H1 (cell line): Measurements from ENCODE around the gene FDPS. TPM values are rescaled to one million over a fixed set of nuclear protein-coding genes. Genes with fewer than 3 reads are reported as not detected.

ENCODE experiments used
- CTCF ChIA-PET: fragments of 300-600 bp; sonication (Branson Sonifier 250); formaldehyde crosslinking; loops from one replicate; lab custom pipeline; 2021; ENCODE audit not compliant: partially characterized antibody; lab: Charles Lee
- POLR2A ChIA-PET: fragments of 300-600 bp; sonication (Branson Sonifier 250); formaldehyde crosslinking; loops from one replicate; lab custom pipeline; 2021; ENCODE audit warnings: inconsistent platforms; ENCODE audit not compliant: partially characterized antibody; lab: Charles Lee
- DNase-seq, 2 experiments: peaks; one replicate each; pipeline versions ENCODE4 v3.0.0 to v3.0.0-alpha.2; 2010 to 2022; ENCODE audit warnings: low spot score in 2 of 2, low read depth in 1 of 2, mixed read lengths in 1 of 2
- FAIRE-seq: peaks from 2 replicates; lab custom pipeline; 2011; peaks lifted over from hg19 to GRCh38; lab: Jason Lieb, UNC
- H2AFZ ChIP-seq: 2 replicates; pipeline ENCODE4 v1.8.1; 2012; ENCODE audit warnings: low read length, inconsistent platforms
- H2AK5ac ChIP-seq: 2 replicates; pipeline ENCODE4 v1.6.1; 2013; ENCODE audit warnings: low read depth, low read length
- H2BK120ac ChIP-seq: replicated peaks from 2 replicates; pipeline ENCODE3; 2013; ENCODE audit warnings: low read depth, low read length, inconsistent platforms
- H2BK12ac ChIP-seq: 2 replicates; pipeline ENCODE4 v1.6.1; 2013; ENCODE audit warnings: low read depth, low read length
- H2BK15ac ChIP-seq: 2 replicates; pipeline ENCODE4 v1.6.1; 2013; ENCODE audit warnings: low read length
- H2BK20ac ChIP-seq: 2 replicates; pipeline ENCODE4 v1.6.1; 2013; ENCODE audit warnings: low read length
- H2BK5ac ChIP-seq: 2 replicates; pipeline ENCODE4 v1.6.1; 2013; ENCODE audit warnings: low read depth, low read length
- H3K14ac ChIP-seq: 2 replicates; pipeline ENCODE4 v1.6.1; 2013; ENCODE audit warnings: inconsistent platforms; ENCODE audit not compliant: insufficient read length
- H3K18ac ChIP-seq: 2 replicates; pipeline ENCODE4 v1.6.1; 2013; ENCODE audit warnings: low read length; ENCODE audit errors: extremely low read depth
- H3K23ac ChIP-seq: 2 replicates; pipeline ENCODE4 v1.6.1; 2013; ENCODE audit warnings: inconsistent platforms; ENCODE audit not compliant: insufficient read length
- H3K23me2 ChIP-seq: 2 replicates; pipeline ENCODE4 v1.6.1; 2013; ENCODE audit warnings: low read depth, low read length
- H3K27ac ChIP-seq: 2 replicates; pipeline ENCODE4 v1.6.1; 2011; ENCODE audit warnings: low read depth, low read length, inconsistent platforms
- H3K27me3 ChIP-seq, 4 experiments: replicated peaks in 1 of 4; 1 replicate in 1 of 4; 2 replicates in 3 of 4; pipeline versions ENCODE4 v1.6.1 to v1.8.1; 2011 to 2013; ENCODE audit warnings: low read length in 3 of 4, mild to moderate bottlenecking in 3 of 4, inconsistent platforms in 2 of 4, mixed read lengths in 2 of 4, moderate library complexity in 1 of 4; ENCODE audit not compliant: control insufficient read depth in 3 of 4, insufficient read depth in 3 of 4; ENCODE audit errors: extremely low read depth in 1 of 4
- H3K36me3 ChIP-seq, 4 experiments: 2 replicates each; pipeline versions ENCODE4 v1.6.1 to v1.8.1; 2011 to 2013; ENCODE audit warnings: mild to moderate bottlenecking in 4 of 4, low read length in 3 of 4, moderate library complexity in 2 of 4, control low read depth in 1 of 4, inconsistent platforms in 1 of 4; ENCODE audit not compliant: insufficient read depth in 4 of 4, control insufficient read depth in 2 of 4
- H3K4ac ChIP-seq: replicated peaks from 2 replicates; pipeline ENCODE3; 2013; ENCODE audit warnings: low read length, low read depth, mixed read lengths, inconsistent platforms; ENCODE audit not compliant: insufficient read length
- H3K4me1 ChIP-seq, 4 experiments: replicated peaks in 1 of 4; 1 replicate in 1 of 4; 2 replicates in 3 of 4; pipeline versions ENCODE4 v1.6.1 to v1.8.1; 2011 to 2013; ENCODE audit warnings: low read length in 3 of 4, inconsistent platforms in 2 of 4, mixed read lengths in 1 of 4; ENCODE audit not compliant: insufficient read depth in 4 of 4, control insufficient read depth in 3 of 4
- H3K4me2 ChIP-seq, 2 experiments: 2 replicates each; pipeline versions ENCODE4 v1.6.1 to v1.8.1; 2011 to 2013; ENCODE audit warnings: low read depth in 2 of 2, low read length in 2 of 2, control low read depth in 1 of 2, inconsistent platforms in 1 of 2, mild to moderate bottlenecking in 1 of 2; ENCODE audit not compliant: insufficient read depth in 1 of 2
- H3K4me3 ChIP-seq, 4 experiments: fragments of 200-600, 300-600 bp in 1 of 4; sonication (generic), shearing (Covaris generic), sonication (Bioruptor Twin) in 1 of 4; 2 replicates each; pipeline versions ENCODE4 v1.5.1 to v1.8.1; 2011 to 2016; ENCODE audit warnings: low read length in 4 of 4, low read depth in 3 of 4, control low read depth in 2 of 4, inconsistent platforms in 2 of 4, mild to moderate bottlenecking in 2 of 4, mixed read lengths in 1 of 4, moderate library complexity in 1 of 4; ENCODE audit not compliant: insufficient read depth in 2 of 4; ENCODE audit errors: extremely low read depth in 1 of 4
- H3K56ac ChIP-seq: replicated peaks from 2 replicates; pipeline ENCODE3; 2013; ENCODE audit warnings: low read depth, mild to moderate bottlenecking, mixed read lengths, low read length, inconsistent platforms; ENCODE audit not compliant: insufficient read length
- H3K79me1 ChIP-seq: 2 replicates; pipeline ENCODE4 v1.6.1; 2013; ENCODE audit warnings: low read depth, low read length, control low read depth
- H3K79me2 ChIP-seq, 2 experiments: 2 replicates each; pipeline versions ENCODE4 v1.6.1 to v1.8.1; 2012 to 2013; ENCODE audit warnings: low read length in 2 of 2, mild to moderate bottlenecking in 2 of 2, inconsistent platforms in 1 of 2; ENCODE audit not compliant: insufficient read depth in 2 of 2, control insufficient read depth in 1 of 2
- H3K9ac ChIP-seq, 4 experiments: replicated peaks in 1 of 4; 1 replicate in 1 of 4; 2 replicates in 3 of 4; pipeline versions ENCODE4 v1.6.1 to v1.8.1; 2011 to 2013; ENCODE audit warnings: low read depth in 3 of 4, low read length in 3 of 4, control low read depth in 2 of 4, mild to moderate bottlenecking in 2 of 4, moderate library complexity in 2 of 4, inconsistent platforms in 1 of 4; ENCODE audit errors: extremely low read depth in 1 of 4
- H3K9me3 ChIP-seq, 2 experiments: 2 replicates each; pipeline versions ENCODE4 v1.6.1 to v1.8.1; 2012 to 2013; ENCODE audit warnings: mild to moderate bottlenecking in 2 of 2, moderate library complexity in 2 of 2, control low read depth in 1 of 2, inconsistent platforms in 1 of 2, low read depth in 1 of 2, low read length in 1 of 2, mixed read lengths in 1 of 2; ENCODE audit not compliant: insufficient read depth in 2 of 2
- H4K20me1 ChIP-seq, 2 experiments: replicated peaks in 1 of 2; 2 replicates each; pipeline versions ENCODE3 to v1.8.1; 2011 to 2013; ENCODE audit warnings: inconsistent platforms in 2 of 2, low read length in 2 of 2, mild to moderate bottlenecking in 1 of 2; ENCODE audit not compliant: insufficient read depth in 2 of 2, control insufficient read depth in 1 of 2
- H4K5ac ChIP-seq: 2 replicates; pipeline ENCODE4 v1.6.1; 2013; ENCODE audit warnings: low read length, low read depth, mixed read lengths, inconsistent platforms; ENCODE audit not compliant: insufficient read length
- H4K8ac ChIP-seq: 2 replicates; pipeline ENCODE4 v1.8.0; 2013; ENCODE audit warnings: mild to moderate bottlenecking, moderate library complexity, low read length, inconsistent platforms; ENCODE audit not compliant: insufficient read depth; ENCODE audit errors: extremely low read depth
- H4K91ac ChIP-seq: replicated peaks from 2 replicates; pipeline ENCODE3; 2013; ENCODE audit warnings: low read length, mixed read lengths, inconsistent platforms; ENCODE audit not compliant: insufficient read length
- TAF7 ChIP-seq: optimal IDR thresholded peaks from 2 replicates; pipeline ENCODE3; 2011; ENCODE audit warnings: low read depth, mild to moderate bottlenecking, inconsistent platforms, low read length, moderate library complexity, borderline replicate concordance
- WGBS, 2 experiments: shearing (Covaris generic) in 1 of 2; methylation state at CpG; one replicate each; pipeline versions ENCODE4 v1.1.6 to v1.1.7; 2013 to 2015; ENCODE audit warnings: low lambda C conversion rate in 2 of 2, mixed read lengths in 2 of 2, inconsistent platforms in 1 of 2, low coverage in 1 of 2, missing lambda C conversion rate in 1 of 2; ENCODE audit not compliant: insufficient replicate concordance in 2 of 2, insufficient coverage in 1 of 2, insufficient read length in 1 of 2; ENCODE audit errors: extremely low coverage in 1 of 2, missing lambda C conversion rate in 1 of 2; 5-methylcytosine and 5-hydroxymethylcytosine counted together
- microRNA counts: library from miRNA; unstranded; fragments of <30 nt; microRNA quantifications from one replicate; lab custom pipeline; 2015
- microRNA-seq, 2 experiments: library from miRNA; unstranded; fragments of <30 nt; microRNA quantifications; one replicate each; pipeline versions ENCODE4 to v1.2.0, GENCODE V29; 2016 to 2020; ENCODE audit warnings: borderline microRNAs expressed in 2 of 2, borderline number of aligned reads in 2 of 2, borderline replicate concordance in 1 of 2
- polyA plus RNA-seq, 7 experiments: library from polyadenylated mRNA; depleted of rRNA in 3 of 7; stranded (reverse) in 5 of 7; unstranded in 2 of 7; fragments of >200 nt in 5 of 7; fragments of 200-250 nt in 2 of 7; gene quantifications; 1 replicate in 5 of 7; 2 replicates in 1 of 7; 4 replicates in 1 of 7; pipeline versions ENCODE4 v1.2.1 to v1.2.3, GENCODE V29; 2011 to 2013; ENCODE audit warnings: missing spikeins in 2 of 7, mixed read lengths in 2 of 7
- small RNA-seq: library from polyadenylated mRNA; stranded (forward); fragments of <200 nt; extraction: miRNeasy Mini kit (QIAGEN cat#:217004); gene quantifications from one replicate; pipeline ENCODE3, GENCODE V24; 2013; ENCODE audit not compliant: insufficient read depth
- total RNA-seq: library from RNA; stranded (reverse); fragmentation: NEBNext Ultra II Directional; extraction: Animal tissue kit (Norgen Biotek cat#: 25700); gene quantifications from 2 replicates; pipeline ENCODE4 v1.2.1, GENCODE V29; 2021

FDPS gene
- total and polyA plus RNA-seq, 2 of the 8 experiments (the other 6 are each of a cell fraction or from before 2014, with no cell fraction given): 267 to 368 TPM

- Histone ChIP-seq H4K91ac (no peak overlapping the region), H4K20me1 (no peaks in the 10 kb centered on the region), H3K14ac (no peak overlapping the region), H3K79me2 (no peaks in the 10 kb centered on the region), H3K23ac (no peak overlapping the region), H2BK20ac (no peak overlapping the region), H3K9me3 (no peaks in the 10 kb centered on the region), H3K36me3 (peaks cover 0 to 23% (median 11%) of the 10 kb centered on the region in 4 experiments; a peak in 5 of 8 replicates), H3K4me1 (no peaks in the 10 kb centered on the region), H2BK15ac (no peak overlapping the region), H2BK5ac (no peak overlapping the region), H3K4me3 (no peak overlapping the region), H3K4me2 (no peak overlapping the region), H3K23me2 (no peaks in the 10 kb centered on the region), H2AFZ (no peak overlapping the region), H3K27ac (no peak overlapping the region), H3K27me3 (no peaks in the 10 kb centered on the region), H4K5ac (no peak overlapping the region), H3K56ac (no peak overlapping the region), H3K18ac (no peak overlapping the region), H3K4ac (no peak overlapping the region), H3K9ac (no peak overlapping the region), H4K8ac (no peak overlapping the region), H2BK12ac (no peak overlapping the region), H3K79me1 (no peaks in the 10 kb centered on the region), H2AK5ac (no peak overlapping the region), H2BK120ac (no peak overlapping the region)
- DNase-seq (no peak), FAIRE-seq (no peak)
- CTCF ChIA-PET: interaction anchor here (0.6 kb wide), 1 partner anchor 106 kb away, joined by 4 read pairs; no protein-coding TSS in a partner anchor
- no peak for TF ChIP-seq TAF7
- 100% methylated on average over 1 of the region's 1 CpG; no CpG with 5 or more reads in 1 of the 2 experiments for WGBS, 2 experiments
- POLR2A ChIA-PET: no interaction called here
Measured at GRCh38 chr1:155360051-155360450, 51.4 kb downstream of the FDPS start.

MicroRNAs within 50 kb of the gene (microRNA counts, 767-probe panel; counts per million panel counts)
- 879 counts per million, percentile 95 among the panel's probes with 10 or more counts for microRNA hsa-miR-555 (lab: Ali Mortazavi, UCI)

Small RNAs within 50 kb of the gene (microRNA-seq; reads per million reads assigned to microRNA genes)
- 0 reads per million in 2 experiments for gene MIR555

Small RNAs within 50 kb of the gene (small RNA-seq; reads per million reads assigned to genes)
- gene RNU6-106P: 1.7 reads per million, percentile 6 among the genes with 10 or more reads in this experiment

Other genes with a start within 250 kb of the FDPS start
- gene EFNA4, start 245.1 kb upstream of the FDPS start, total RNA-seq: 18.5 and 21.9 TPM in 2 replicates
- gene EFNA4, start 245.1 kb upstream of the FDPS start, polyA plus RNA-seq (2011; rRNA removed): 23.2 and 23.9 TPM in 2 replicates
- 10.8 and 11.6 TPM in 2 replicates for gene EFNA3, start 230.0 kb upstream of the FDPS start, total RNA-seq
- gene EFNA3, start 230.0 kb upstream of the FDPS start, polyA plus RNA-seq (2011; rRNA removed): 13.8 and 18.7 TPM in 2 replicates
- 4.0 and 4.9 TPM in 2 replicates for gene EFNA1, start 181.0 kb upstream of the FDPS start, total RNA-seq
- 11.8 and 14.6 TPM in 2 replicates for gene EFNA1, start 181.0 kb upstream of the FDPS start, polyA plus RNA-seq (2011; rRNA removed)
- 36.5 and 41.6 TPM in 2 replicates for gene SLC50A1, start 173.0 kb upstream of the FDPS start, total RNA-seq
- gene SLC50A1, start 173.0 kb upstream of the FDPS start, polyA plus RNA-seq (2011; rRNA removed): 80.7 and 90.8 TPM in 2 replicates
- gene DPM3, start 168.3 kb upstream of the FDPS start, total RNA-seq: 44.8 and 49.3 TPM in 2 replicates
- gene DPM3, start 168.3 kb upstream of the FDPS start, polyA plus RNA-seq (2011; rRNA removed): 227 and 349 TPM in 2 replicates
- gene KRTCAP2, start 135.6 kb upstream of the FDPS start, total RNA-seq: 146 TPM in 2 replicates
- 317 and 419 TPM in 2 replicates for gene KRTCAP2, start 135.6 kb upstream of the FDPS start, polyA plus RNA-seq (2011; rRNA removed)
- gene TRIM46, start 135.0 kb upstream of the FDPS start, total RNA-seq: 15.0 and 15.5 TPM in 2 replicates
- 21.6 and 34.7 TPM in 2 replicates for gene TRIM46, start 135.0 kb upstream of the FDPS start, polyA plus RNA-seq (2011; rRNA removed)
- gene THBS3, start 101.0 kb upstream of the FDPS start, total RNA-seq: 2.6 and 3.0 TPM in 2 replicates
- 3.5 and 5.0 TPM in 2 replicates for gene THBS3, start 101.0 kb upstream of the FDPS start, polyA plus RNA-seq (2011; rRNA removed)
- 47.9 and 55.0 TPM in 2 replicates for gene MTX1, start 100.2 kb upstream of the FDPS start, total RNA-seq
- 131 and 161 TPM in 2 replicates for gene MTX1, start 100.2 kb upstream of the FDPS start, polyA plus RNA-seq (2011; rRNA removed)
- gene ENTREP3, start 53.4 kb upstream of the FDPS start, total RNA-seq: 52.2 and 55.4 TPM in 2 replicates
- gene ENTREP3, start 53.4 kb upstream of the FDPS start, polyA plus RNA-seq (2011; rRNA removed): 22.8 and 39.1 TPM in 2 replicates
- 48.9 and 50.0 TPM in 2 replicates for gene SCAMP3, start 46.5 kb upstream of the FDPS start, total RNA-seq
- 143 and 151 TPM in 2 replicates for gene SCAMP3, start 46.5 kb upstream of the FDPS start, polyA plus RNA-seq (2011; rRNA removed)
- gene CLK2, start 35.4 kb upstream of the FDPS start, total RNA-seq: 58.2 and 62.2 TPM in 2 replicates
- gene CLK2, start 35.4 kb upstream of the FDPS start, polyA plus RNA-seq (2011; rRNA removed): 76.0 and 98.8 TPM in 2 replicates
- gene HCN3, start 31.4 kb upstream of the FDPS start, total RNA-seq: 5.5 and 6.4 TPM in 2 replicates
- gene HCN3, start 31.4 kb upstream of the FDPS start, polyA plus RNA-seq (2011; rRNA removed): 7.3 and 8.8 TPM in 2 replicates
- 2.3 and 2.4 TPM in 2 replicates for gene PKLR, start 7.4 kb upstream of the FDPS start, total RNA-seq
- gene PKLR, start 7.4 kb upstream of the FDPS start, polyA plus RNA-seq (2011; rRNA removed): 7.5 and 9.9 TPM in 2 replicates
- 54.6 and 59.8 TPM in 2 replicates for gene RUSC1, start 12.0 kb downstream of the FDPS start, total RNA-seq
- 90.4 and 117 TPM in 2 replicates for gene RUSC1, start 12.0 kb downstream of the FDPS start, polyA plus RNA-seq (2011; rRNA removed)